Osteoblast (primary cell): ENCODE measurements around the gene POGK. TPM values are rescaled to one million over a fixed set of nuclear protein-coding genes. Genes with fewer than 3 reads are reported as not detected.

Experiments used
- DNase-seq: peaks from one replicate; pipeline ENCODE4 v3.0.0; 2011; ENCODE audit warnings: low spot score, mixed read lengths; ENCODE audit not compliant: insufficient read length; ENCODE audit errors: missing footprints
- H2AFZ ChIP-seq: 2 replicates; pipeline ENCODE4 v1.6.0; 2011; ENCODE audit warnings: mild to moderate bottlenecking, low read length
- H3K27ac ChIP-seq: 2 replicates; pipeline ENCODE4 v1.5.1; 2011; ENCODE audit warnings: mild to moderate bottlenecking, low read depth, low read length, moderate library complexity
- H3K27me3 ChIP-seq: 2 replicates; pipeline ENCODE4 v1.6.0; 2012; ENCODE audit warnings: mild to moderate bottlenecking, control low read depth, inconsistent platforms, low read length, moderate library complexity; ENCODE audit not compliant: insufficient read depth
- H3K36me3 ChIP-seq: 2 replicates; pipeline ENCODE4 v1.5.1; 2011; ENCODE audit warnings: mild to moderate bottlenecking, low read length, control low read depth, moderate library complexity; ENCODE audit not compliant: insufficient read depth
- H3K4me1 ChIP-seq: 2 replicates; pipeline ENCODE4 v1.5.1; 2011; ENCODE audit warnings: mild to moderate bottlenecking, low read length, control low read depth, moderate library complexity; ENCODE audit not compliant: insufficient read depth
- H3K4me2 ChIP-seq: 2 replicates; pipeline ENCODE4 v1.6.0; 2011; ENCODE audit warnings: mild to moderate bottlenecking, low read length; ENCODE audit not compliant: insufficient read depth
- H3K4me3 ChIP-seq: fragments of 200-600 bp; sonication (generic); 3 replicates; pipeline ENCODE4 v1.5.1; 2012; ENCODE audit warnings: mild to moderate bottlenecking, low read length, inconsistent platforms; ENCODE audit not compliant: insufficient read depth
- H3K79me2 ChIP-seq: 2 replicates; pipeline ENCODE4 v1.6.0; 2012; ENCODE audit warnings: mild to moderate bottlenecking, low read length, control low read depth, inconsistent platforms; ENCODE audit not compliant: insufficient read depth
- H3K9me3 ChIP-seq: 2 replicates; pipeline ENCODE4 v1.5.1; 2011; ENCODE audit warnings: low read depth, low read length, control low read depth
- H4K20me1 ChIP-seq: 2 replicates; pipeline ENCODE4 v1.6.0; 2012; ENCODE audit warnings: mild to moderate bottlenecking, low read length, control low read depth; ENCODE audit not compliant: insufficient read depth
- CTCF ChIP-seq: IDR thresholded peaks from 2 replicates; pipeline ENCODE4 v1.5.1; 2011; ENCODE audit warnings: mild to moderate bottlenecking, low read depth, low read length, moderate library complexity; ENCODE audit errors: extremely low read depth
- total RNA-seq: library from RNA; depleted of rRNA; stranded (reverse); fragments of >200 nt; gene quantifications from 2 replicates; pipeline ENCODE4 v1.2.3, GENCODE V29; 2012

Gene POGK
- total RNA-seq, 1 donor: 30.0 TPM

GRCh38 chr1:166868639-166869038 lies 29.4 kb downstream of the POGK start:
- Histone ChIP-seq H3K27me3 (no peaks in the 10 kb centered on the region), H3K4me1 (no peaks in the 10 kb centered on the region), H3K36me3 (peaks cover 20% of the 10 kb centered on the region), H3K4me2 (no peak overlapping the region), H3K9me3 (no peaks in the 10 kb centered on the region), H3K4me3 (no peak overlapping the region), H4K20me1 (peaks cover 4% of the 10 kb centered on the region), H3K27ac (no peak overlapping the region), H3K79me2 (peaks cover 44% of the 10 kb centered on the region), H2AFZ (no peak overlapping the region)
- no peak for TF ChIP-seq CTCF
- no peak for DNase-seq

GRCh38 chr1:166869318-166870099 lies 30.2 kb downstream of the POGK start:
- no peaks in the 10 kb centered on the region for H3K4me1 ChIP-seq
- H3K9me3 ChIP-seq: no peaks in the 10 kb centered on the region
- H3K27ac ChIP-seq: no peak overlapping the region
- H3K36me3 ChIP-seq: peaks cover 12% of the 10 kb centered on the region
- no peak overlapping the region for H3K4me3 ChIP-seq
- H3K4me2 ChIP-seq: no peak overlapping the region
- no peak overlapping the region for H2AFZ ChIP-seq
- H3K79me2 ChIP-seq: peaks cover 50% of the 10 kb centered on the region
- DNase-seq: no peak
- peaks cover 4% of the 10 kb centered on the region for H4K20me1 ChIP-seq
- no peak for TF ChIP-seq CTCF
- no peaks in the 10 kb centered on the region for H3K27me3 ChIP-seq

- Histone ChIP-seq H4K20me1 (peaks cover 4% of the 10 kb centered on the region), H3K27ac (no peak overlapping the region), H3K9me3 (no peaks in the 10 kb centered on the region), H3K4me3 (no peak overlapping the region), H3K4me2 (no peak overlapping the region), H3K79me2 (peaks cover 59% of the 10 kb centered on the region), H3K36me3 (peaks cover 8% of the 10 kb centered on the region), H2AFZ (no peak overlapping the region), H3K27me3 (no peaks in the 10 kb centered on the region), H3K4me1 (no peaks in the 10 kb centered on the region)
- DNase-seq: no peak
- no peak for TF ChIP-seq CTCF
These were observed 31.3 kb downstream of the POGK start for GRCh38 chr1:166870584-166870983.

GRCh38 chr1:166874464-166874863 lies 35.2 kb downstream of the POGK start:
- H3K27ac ChIP-seq: no peak overlapping the region
- no peak overlapping the region for H3K4me3 ChIP-seq
- no peak for TF ChIP-seq CTCF
- peaks cover 4% of the 10 kb centered on the region for H4K20me1 ChIP-seq
- no peak for DNase-seq
- peaks cover 3% of the 10 kb centered on the region for H3K4me1 ChIP-seq
- no peak overlapping the region for H2AFZ ChIP-seq
- no peaks in the 10 kb centered on the region for H3K36me3 ChIP-seq
- H3K4me2 ChIP-seq: no peak overlapping the region
- no peaks in the 10 kb centered on the region for H3K27me3 ChIP-seq
- H3K79me2 ChIP-seq: peaks cover 51% of the 10 kb centered on the region
- no peaks in the 10 kb centered on the region for H3K9me3 ChIP-seq
